GM19035 (cell line): ENCODE measurements around the gene SPINT1.

Experiments
- ATAC-seq: cut with Tn5 transposase; IDR thresholded peaks from one replicate; pipeline ENCODE4 v1.9.1; 2021; ENCODE audit not compliant: unreplicated experiment

SPINT1 gene

GRCh38 chr15:40843885-40844695 is at the start of gene SPINT1:
TSS of gene SPINT1 (plus strand) at chr15:40844048. CDS start at chr15:40844555, 507 bp downstream.
- ATAC-seq: no peak

- ATAC-seq: no peak
Measured at GRCh38 chr15:40796041-40796440, 47.8 kb upstream of the SPINT1 start.

- no peak for ATAC-seq
Measured at GRCh38 chr15:40796512-40796911, 47.3 kb upstream of the SPINT1 start.

DNA sequence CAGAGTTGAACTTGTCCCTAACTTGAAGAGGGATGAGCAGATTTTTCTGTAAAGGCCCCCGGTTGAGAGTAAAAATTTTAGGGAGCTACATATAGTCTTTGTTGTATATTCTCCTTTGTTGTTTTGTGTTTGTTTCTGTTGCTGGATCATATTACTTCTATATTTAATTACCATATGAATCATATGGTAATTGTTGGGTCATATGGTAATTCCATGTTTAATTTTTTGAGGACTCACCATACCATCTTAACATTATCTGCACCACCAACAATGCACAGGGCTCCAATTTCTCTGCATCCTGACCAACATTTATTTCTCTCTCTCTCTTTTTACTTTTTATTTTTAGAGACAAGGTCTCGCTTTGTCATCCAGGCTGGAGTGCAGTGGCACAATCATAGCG is 44.3 kb upstream of the SPINT1 start:
- ATAC-seq: no peak

- ATAC-seq: no peak
Measured at GRCh38 chr15:40803076-40803475, 40.8 kb upstream of the SPINT1 start.

DNA sequence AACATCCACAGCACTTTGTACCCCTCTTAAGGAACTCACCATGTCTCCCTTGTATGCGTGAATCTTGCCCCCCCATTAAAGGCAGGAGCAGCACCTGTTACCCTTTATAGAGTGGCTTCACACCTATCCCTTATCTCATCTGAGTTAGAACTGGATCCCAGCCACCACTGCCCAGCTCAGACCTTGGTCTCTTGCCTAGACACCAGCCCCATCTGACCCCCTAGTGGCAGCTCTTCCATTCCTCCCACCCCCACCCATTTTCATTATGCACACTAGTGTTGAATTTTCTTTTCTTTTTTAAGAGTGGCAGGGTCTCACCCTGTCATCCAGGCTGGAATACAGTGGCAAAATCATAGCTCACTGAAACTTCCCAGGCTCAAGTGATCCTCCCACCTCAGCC is 40.2 kb upstream of the SPINT1 start:
- ATAC-seq: no peak

DNA sequence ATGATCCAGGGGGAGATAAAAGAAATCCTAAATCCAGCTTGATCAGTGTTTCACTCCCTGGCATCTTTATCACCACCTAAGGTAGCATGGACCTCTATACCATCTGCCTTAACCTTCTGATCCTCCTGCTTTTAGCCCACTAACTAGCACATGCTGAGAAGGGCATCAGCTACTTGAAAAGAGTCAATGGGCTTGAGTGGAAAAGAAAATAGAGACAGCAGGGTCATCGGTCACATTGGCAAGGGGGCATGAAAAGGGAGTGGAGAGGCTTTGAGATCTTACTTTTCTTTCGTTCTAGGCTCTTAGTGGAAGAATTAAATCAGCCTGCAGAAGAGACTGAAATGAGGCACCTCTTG is 37.2 kb upstream of the SPINT1 start:
- ATAC-seq: no peak

DNA sequence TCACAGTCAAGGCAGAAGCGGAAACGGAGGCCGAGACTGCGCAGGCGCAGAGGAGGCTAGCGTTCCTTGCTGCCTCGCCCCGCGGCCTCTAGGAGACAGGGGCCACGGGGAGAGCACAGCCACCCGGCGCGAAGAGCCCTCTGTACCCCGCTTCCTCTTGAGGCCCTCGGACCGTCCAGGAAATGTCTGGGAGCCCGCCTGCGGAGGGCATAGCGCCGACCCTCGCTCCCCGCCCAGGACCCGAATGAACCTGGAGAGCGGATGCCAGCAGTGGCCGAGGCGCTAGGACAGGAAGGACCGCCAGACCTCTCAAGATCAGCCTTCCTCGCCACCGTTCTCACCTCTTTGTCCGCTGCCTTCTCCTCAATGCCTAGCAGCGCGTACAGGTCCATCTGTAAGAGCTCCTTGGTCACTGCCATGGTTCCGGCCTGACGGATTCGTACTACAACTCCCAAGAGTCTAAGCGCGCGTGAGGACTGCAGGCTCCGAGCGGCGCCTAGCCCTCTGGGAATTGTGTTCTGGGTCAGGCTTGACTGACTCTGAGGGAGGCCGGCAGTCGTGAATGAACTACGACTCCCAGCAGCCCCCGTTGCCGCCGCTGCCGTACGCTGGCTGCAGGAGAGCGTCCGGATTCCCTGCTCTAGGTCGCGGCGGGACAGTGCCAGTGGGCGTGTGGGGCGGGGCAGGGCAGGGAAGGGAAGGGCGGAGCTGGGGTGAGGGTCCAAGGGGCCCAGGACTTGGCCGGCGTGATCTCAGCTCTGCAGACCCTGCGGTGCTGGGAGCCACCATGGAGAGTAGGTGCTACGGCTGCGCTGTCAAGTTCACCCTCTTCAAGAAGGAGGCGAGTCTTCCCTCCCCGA is 36.6 kb upstream of the SPINT1 start, which contains the start of the genes DNAJC17 and ZFYVE19:
TSS of gene DNAJC17 (minus strand) at position 446 of the 860 bp plus-strand sequence. CDS start at position 419, 27 bp downstream.
TSS of gene ZFYVE19 (plus strand) at position 62 of the 860 bp plus-strand sequence. CDS start at position 563, 501 bp downstream.
- ATAC-seq: peak; percentile 92

DNA sequence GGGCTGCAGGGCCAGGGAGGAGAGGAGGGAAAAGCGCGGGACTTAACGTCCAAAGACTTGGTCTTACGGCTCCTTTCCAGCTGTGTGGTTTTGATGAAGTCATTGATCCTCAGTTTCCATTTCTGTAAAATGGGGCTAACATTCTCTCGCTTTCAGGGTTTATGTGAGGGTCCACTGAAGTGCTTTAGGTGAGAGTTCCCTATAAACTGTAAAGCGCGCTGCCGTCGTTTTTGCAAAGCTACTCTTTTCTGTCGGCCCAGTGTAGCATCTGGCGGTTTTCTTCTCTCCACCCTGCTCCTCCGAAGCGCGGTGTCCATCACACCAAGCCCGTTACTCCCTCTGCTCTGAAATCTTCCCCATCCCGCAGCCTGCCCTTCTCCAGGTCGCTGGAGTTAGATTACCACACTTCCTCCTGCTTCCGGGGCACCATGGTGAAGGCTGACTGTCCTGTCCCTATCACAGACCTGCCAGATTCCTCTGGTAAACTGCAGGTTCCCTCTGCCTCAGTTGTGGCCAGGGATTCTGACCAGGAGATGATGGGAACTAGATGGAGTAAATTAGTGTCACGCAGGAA is 35.9 kb upstream of the SPINT1 start:
- no peak for ATAC-seq

DNA sequence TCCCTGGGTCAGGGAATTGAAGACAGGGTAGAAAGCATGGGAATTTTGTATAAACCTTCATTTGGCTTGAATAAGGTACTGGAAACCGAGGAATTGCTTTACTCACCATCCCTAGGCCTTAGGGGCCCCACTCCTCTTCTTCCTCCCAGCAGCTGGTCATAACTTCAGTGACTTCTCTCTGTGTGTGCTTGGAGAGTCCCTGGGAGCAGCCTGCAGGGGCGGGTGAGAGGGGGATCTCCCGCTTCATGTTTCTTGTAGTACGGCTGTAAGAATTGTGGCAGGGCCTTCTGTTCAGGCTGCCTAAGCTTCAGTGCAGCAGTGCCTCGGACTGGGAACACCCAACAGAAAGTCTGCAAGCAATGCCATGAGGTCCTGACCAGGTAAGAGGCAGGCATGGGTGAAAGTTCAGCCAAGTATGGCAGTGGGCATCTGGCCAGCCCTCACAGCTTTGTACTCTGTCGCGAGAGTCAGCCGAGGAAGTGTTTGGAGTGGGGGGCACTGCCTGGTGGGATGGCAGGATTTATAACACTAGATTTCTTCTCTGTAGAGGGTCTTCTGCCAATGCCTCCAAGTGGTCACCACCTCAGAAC is 34.9 kb upstream of the SPINT1 start:
- ATAC-seq: no peak

GRCh38 chr15:40812721-40813425 is 31.0 kb upstream of the SPINT1 start:
- ATAC-seq: no peak

DNA sequence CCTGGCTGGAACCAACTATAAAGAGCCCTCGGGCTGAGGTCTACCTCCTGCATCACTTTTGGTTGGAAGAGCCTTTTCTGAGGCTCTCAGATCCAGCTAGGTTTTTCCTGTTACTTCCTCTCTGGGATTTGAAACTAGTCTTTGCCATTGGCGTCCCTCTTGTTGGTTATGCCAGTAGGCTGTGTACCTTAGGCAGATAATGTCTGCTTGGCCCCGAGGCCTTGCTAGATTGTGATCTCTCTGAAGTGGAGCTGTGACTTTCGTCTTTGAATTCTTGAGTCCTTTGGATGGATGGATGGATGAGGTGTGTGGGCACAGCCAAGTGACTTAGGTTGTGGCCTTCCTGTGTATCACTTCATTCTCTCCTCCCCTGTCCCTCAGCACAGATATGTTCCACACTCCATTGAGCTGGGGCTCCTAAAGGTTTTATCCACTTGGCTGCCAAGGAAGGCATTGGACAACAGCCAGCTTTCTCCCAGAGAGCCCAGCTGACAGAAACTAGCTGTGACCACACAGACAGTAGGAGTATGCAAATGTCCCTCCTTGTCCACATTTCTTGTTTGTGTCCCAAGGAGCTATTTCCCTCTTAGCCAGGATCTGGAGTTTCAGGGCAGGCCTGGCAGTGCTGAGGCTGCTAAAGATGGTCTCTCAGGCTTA is 28.7 kb upstream of the SPINT1 start:
- no peak for ATAC-seq

DNA sequence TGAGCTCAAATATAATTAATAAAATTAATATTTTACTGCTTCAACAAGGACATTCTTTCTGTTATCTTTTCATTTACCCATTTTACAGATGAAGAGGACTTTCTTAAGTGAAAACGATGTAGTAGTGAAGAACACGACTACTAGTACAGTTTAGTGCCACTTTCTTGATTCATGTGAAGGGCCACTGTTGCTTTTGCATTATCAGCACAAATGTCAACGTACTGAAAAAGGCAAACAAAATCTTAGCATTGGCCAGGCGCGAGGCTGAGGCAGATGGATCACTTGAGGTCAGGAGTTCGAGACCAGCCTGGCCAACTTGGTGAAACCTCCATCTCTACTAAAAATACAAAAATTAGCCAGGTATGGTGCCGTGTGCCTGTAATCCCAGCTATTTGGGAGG is 24.8 kb upstream of the SPINT1 start:
- no peak for ATAC-seq

- no peak for ATAC-seq
Measured at GRCh38 chr15:40821195-40821594, 22.7 kb upstream of the SPINT1 start.

DNA sequence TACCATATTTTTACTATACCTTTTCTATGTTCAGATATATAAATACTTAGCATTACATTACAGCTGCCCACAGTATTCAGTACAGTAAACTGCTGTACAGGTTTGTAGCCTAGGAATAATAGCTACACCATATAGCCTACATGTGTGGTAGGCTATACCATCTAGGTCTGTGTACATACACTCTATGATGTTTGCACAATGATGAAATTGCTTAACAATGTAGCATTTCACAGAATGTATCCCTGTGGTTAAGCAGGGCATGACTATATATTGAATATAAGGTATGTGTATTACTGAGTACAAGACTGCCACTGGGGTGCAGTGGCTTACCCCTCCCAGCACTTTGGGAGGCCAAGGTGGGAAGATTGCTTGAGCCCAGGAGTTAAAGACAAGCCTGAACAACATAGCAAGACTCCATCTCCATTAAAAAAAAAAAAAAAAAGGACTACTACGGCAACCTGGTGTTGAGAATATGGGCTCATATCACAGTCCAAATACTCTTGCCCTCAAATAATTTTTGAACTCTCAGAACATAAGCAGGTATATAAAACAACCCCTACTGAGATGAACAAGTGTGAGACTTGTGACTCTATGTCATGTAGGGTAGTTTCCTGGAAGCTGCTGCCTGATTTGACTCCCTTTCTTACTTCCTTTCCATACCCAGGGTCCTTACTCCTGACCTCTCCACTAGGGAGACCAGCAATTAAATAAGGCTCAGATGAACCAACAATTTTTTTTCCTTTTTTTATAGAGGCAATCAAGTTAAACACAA is 20.1 kb upstream of the SPINT1 start:
- ATAC-seq: no peak

- no peak for ATAC-seq
Measured at GRCh38 chr15:40825661-40826422, 18.0 kb upstream of the SPINT1 start.

- ATAC-seq: no peak
Measured at GRCh38 chr15:40826423-40827075, 17.3 kb upstream of the SPINT1 start.

- ATAC-seq: no peak
Measured at GRCh38 chr15:40828447-40829036, 15.3 kb upstream of the SPINT1 start, which contains the start of gene PPP1R14D. TSS of gene PPP1R14D (minus strand) at chr15:40828708. CDS start at chr15:40828641, 67 bp downstream.
